Activated naive CD8-positive, alpha-beta T cell treated with anti-CD3 and anti-CD28 coated beads, Interleukin-2, amount 10 ng/mL, durations not matched to agents 7 days and 5 days (primary cell): ENCODE results near the gene PDCD2. TPM values are rescaled to one million over a fixed set of nuclear protein-coding genes. Genes with fewer than 3 reads are reported as not detected.

ENCODE experiments used
- ATAC-seq: fragments of 150-1000 bp; cut with Tn5 transposase; one replicate; pipeline ENCODE4 v1.10.0; 2021; ENCODE audit warnings: low read depth, moderate library complexity
- POLR2A ChIA-PET: fragments of 350-600 bp; sonication (Branson Sonifier 250); formaldehyde crosslinking; loops from one replicate; lab custom pipeline; 2021; ENCODE audit warnings: antibody characterized with exemption; lab: Charles Lee
- DNase-seq: peaks from one replicate; pipeline ENCODE4 v3.0.0; 2021
- H3K27ac Mint-ChIP-seq: one replicate; pipeline ENCODE4 v1.8.0; 2022; ENCODE audit warnings: mild to moderate bottlenecking, mixed read lengths
- H3K27me3 Mint-ChIP-seq: one replicate; pipeline ENCODE4 v1.8.0; 2022; ENCODE audit warnings: mild to moderate bottlenecking, moderate library complexity, mixed read lengths
- H3K36me3 Mint-ChIP-seq: one replicate; pipeline ENCODE4 v1.8.0; 2021; ENCODE audit warnings: mild to moderate bottlenecking, mixed read lengths
- H3K4me1 Mint-ChIP-seq: one replicate; pipeline ENCODE4 v1.8.0; 2021; ENCODE audit warnings: mixed read lengths
- H3K4me3 Mint-ChIP-seq: one replicate; pipeline ENCODE4 v1.8.0; 2022; ENCODE audit warnings: mild to moderate bottlenecking, moderate library complexity, mixed read lengths
- H3K9me3 Mint-ChIP-seq: one replicate; pipeline ENCODE4 v1.8.0; 2021; ENCODE audit warnings: mixed read lengths
- total RNA-seq, 2 experiments: library from RNA; stranded (reverse); gene quantifications; one replicate each; pipeline ENCODE4 v1.2.3, GENCODE V29; 2021

PDCD2 gene
- total RNA-seq, 2 experiments from 2014 or later: 68.1 to 74.9 TPM

GRCh38 chr6:170572704-170573466, 11.6 kb downstream of the PDCD2 start:
- Mint-ChIP-seq H3K4me1 (no peaks in the 10 kb centered on the region), H3K9me3 (no peaks in the 10 kb centered on the region), H3K4me3 (no peak overlapping the region), H3K27ac (no peak overlapping the region), H3K27me3 (no peaks in the 10 kb centered on the region), H3K36me3 (peaks cover 6% of the 10 kb centered on the region)
- POLR2A ChIA-PET: no interaction called here
- no peak for ATAC-seq
- DNase-seq: no peak

- H3K27me3 Mint-ChIP-seq: no peaks in the 10 kb centered on the region
- H3K4me1 Mint-ChIP-seq: peaks cover 7% of the 10 kb centered on the region
- H3K36me3 Mint-ChIP-seq: peaks cover 23% of the 10 kb centered on the region
- no peaks in the 10 kb centered on the region for H3K9me3 Mint-ChIP-seq
- no peak overlapping the region for H3K4me3 Mint-ChIP-seq
- no peak overlapping the region for H3K27ac Mint-ChIP-seq
- POLR2A ChIA-PET: interaction anchor here (1.0 kb wide), 1 partner anchor 10 kb away, joined by 3 read pairs; no protein-coding TSS in a partner anchor
- ATAC-seq (no peak), DNase-seq (no peak)
These were observed 19.4 kb downstream of the PDCD2 start for GRCh38 chr6:170564936-170565530.

GRCh38 chr6:170561555-170561954, 22.9 kb downstream of the PDCD2 start:
- ATAC-seq: no peak
- DNase-seq: no peak
- Mint-ChIP-seq H3K36me3 (peaks cover 26% of the 10 kb centered on the region), H3K27me3 (no peaks in the 10 kb centered on the region), H3K4me3 (no peak overlapping the region), H3K4me1 (peaks cover 21% of the 10 kb centered on the region), H3K9me3 (no peaks in the 10 kb centered on the region), H3K27ac (no peak overlapping the region)
- POLR2A ChIA-PET: interaction anchor here (0.8 kb wide), 1 partner anchor 23 kb away, joined by 3 read pairs; the partner anchor contains the start of gene PDCD2

GRCh38 chr6:170555305-170555704, 29.1 kb downstream of the PDCD2 start:
- DNase-seq: no peak
- H3K4me1 Mint-ChIP-seq: peaks cover 27% of the 10 kb centered on the region
- no peak overlapping the region for H3K4me3 Mint-ChIP-seq
- H3K9me3 Mint-ChIP-seq: no peaks in the 10 kb centered on the region
- no peaks in the 10 kb centered on the region for H3K27me3 Mint-ChIP-seq
- H3K27ac Mint-ChIP-seq: no peak overlapping the region
- no peak for ATAC-seq
- POLR2A ChIA-PET: no interaction called here
- peaks cover 12% of the 10 kb centered on the region for H3K36me3 Mint-ChIP-seq

- ATAC-seq (no peak), DNase-seq (no peak)
- H3K4me3 Mint-ChIP-seq: no peak overlapping the region
- POLR2A ChIA-PET: interaction anchor here (3.2 kb wide), 1 partner anchor 30 kb away, joined by 35 read pairs; the partner anchor contains the start of gene PDCD2
- H3K27ac Mint-ChIP-seq: no peak overlapping the region
- H3K27me3 Mint-ChIP-seq: no peaks in the 10 kb centered on the region
- no peaks in the 10 kb centered on the region for H3K9me3 Mint-ChIP-seq
- H3K4me1 Mint-ChIP-seq: peaks cover 28% of the 10 kb centered on the region
- peaks cover 12% of the 10 kb centered on the region for H3K36me3 Mint-ChIP-seq
These were observed 29.7 kb downstream of the PDCD2 start for GRCh38 chr6:170554796-170555137.

DNA sequence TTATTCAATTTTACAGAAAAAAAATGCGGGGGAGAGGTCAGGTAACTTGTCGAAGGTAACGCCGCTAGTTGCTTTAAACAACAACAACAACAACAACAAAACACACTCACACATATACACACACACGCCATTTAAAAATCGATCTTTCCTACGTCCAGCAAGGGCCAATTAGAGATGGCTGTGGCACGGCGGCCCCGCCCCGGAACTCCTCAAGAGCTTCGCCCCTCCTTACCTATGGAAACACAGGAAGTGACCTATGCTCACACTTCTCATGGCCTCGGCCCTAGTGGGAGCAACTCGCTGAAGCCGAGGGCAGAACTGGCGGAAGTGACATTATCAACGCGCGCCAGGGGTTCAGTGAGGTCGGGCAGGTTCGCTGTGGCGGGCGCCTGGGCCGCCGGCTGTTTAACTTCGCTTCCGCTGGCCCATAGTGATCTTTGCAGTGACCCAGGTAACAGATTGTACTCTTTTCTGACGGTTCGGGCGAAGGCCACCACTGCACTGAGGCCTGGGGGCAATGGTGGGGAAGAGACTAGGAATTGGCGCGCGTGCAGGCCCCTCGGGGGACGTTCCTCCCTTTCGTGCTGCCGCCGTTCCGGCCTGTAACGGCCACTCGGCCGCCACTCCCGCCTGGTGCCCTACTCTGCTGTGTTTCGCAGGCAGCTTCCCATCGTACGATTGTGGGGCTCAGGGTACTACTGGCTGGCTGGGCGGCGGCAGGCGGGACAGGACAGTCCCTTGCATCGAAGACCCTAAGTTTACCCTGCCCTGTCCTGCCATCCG, 30.2 kb downstream of the PDCD2 start, which contains the start of gene TBP:
TBP (plus strand) TSS at position 357 of the 783 bp plus-strand sequence. CDS start 2,661 bp downstream, outside the sequence.
- no peak within 1 kb of the TSS for H3K4me3 Mint-ChIP-seq
- H3K9me3 Mint-ChIP-seq: no peaks in the 10 kb centered on the region
- POLR2A ChIA-PET: interaction anchor here (0.7 to 3.2 kb wide), 6 partner anchors 8 to 802 kb away, joined by 3 to 35 read pairs (median 4); partner anchors contain the start of genes DYNLT2, ERMARD and PDCD2

GRCh38 chr6:170553534-170554012, 30.9 kb downstream of the PDCD2 start:
- Mint-ChIP-seq H3K36me3 (peaks cover 13% of the 10 kb centered on the region), H3K9me3 (no peaks in the 10 kb centered on the region), H3K27me3 (no peaks in the 10 kb centered on the region), H3K27ac (no peak overlapping the region), H3K4me1 (peaks cover 33% of the 10 kb centered on the region), H3K4me3 (no peak overlapping the region)
- peak; percentile 57 for ATAC-seq
- POLR2A ChIA-PET: interaction anchor here (0.7 to 3.2 kb wide), 7 partner anchors 8 to 802 kb away, joined by 3 to 35 read pairs (median 3); partner anchors contain the start of genes DYNLT2, ERMARD and PDCD2
- DNase-seq: no peak

More for the DNA sequence above, 30.2 kb downstream of the PDCD2 start, which contains the start of gene TBP:
- Mint-ChIP-seq H3K4me1 (peaks cover 32% of the 10 kb centered on the region), H3K27ac (no peak within 1 kb of the TSS), H3K27me3 (no peaks in the 10 kb centered on the region), H3K36me3 (peaks cover 12% of the 10 kb centered on the region)
- ATAC-seq (peak; percentile 95), DNase-seq (peak; percentile 93)

DNA sequence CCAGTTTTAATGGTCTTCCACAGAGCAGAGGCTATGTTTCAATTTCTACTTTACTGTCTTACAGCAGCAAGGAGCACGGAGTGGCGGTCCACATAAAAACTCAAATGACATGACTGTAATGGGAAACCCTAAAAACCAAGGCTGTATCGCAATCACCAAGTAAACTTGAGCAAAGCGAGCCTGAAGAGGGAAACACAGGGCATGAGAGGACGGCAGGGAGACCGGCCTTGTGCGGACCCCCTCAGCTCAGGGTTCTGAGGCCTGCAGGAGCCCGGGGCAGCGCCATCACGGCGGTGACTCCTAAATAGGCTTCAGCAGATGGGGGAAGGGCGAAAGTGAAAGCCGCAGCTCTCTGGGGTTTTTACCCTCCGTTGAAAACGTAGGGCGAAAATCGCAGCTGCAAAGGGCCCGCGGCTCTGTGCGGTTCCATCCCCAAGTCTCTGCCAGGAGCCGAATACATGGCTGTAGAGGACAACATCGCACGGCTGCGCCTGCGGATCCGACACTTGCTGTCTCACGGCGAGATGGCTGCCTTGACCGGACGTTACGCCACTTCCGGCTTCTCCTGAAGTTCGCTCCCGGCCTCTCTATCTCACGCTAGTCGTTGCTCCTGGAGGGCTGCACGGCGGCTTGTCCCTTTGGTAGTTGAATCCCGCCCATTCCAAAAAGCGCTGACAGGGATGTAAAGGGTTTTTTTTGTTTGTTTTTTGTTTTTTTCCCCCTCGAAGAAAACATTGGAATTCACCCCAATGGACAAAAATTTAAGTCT, 31.5 kb downstream of the PDCD2 start, which contains the start of gene PSMB1:
PSMB1 (minus strand) TSS at position 543 of the 769 bp plus-strand sequence; CDS start at position 478, 65 bp downstream.
- ATAC-seq: peak; percentile 25
- Mint-ChIP-seq H3K27me3 (no peaks in the 10 kb centered on the region), H3K4me1 (peaks cover 30% of the 10 kb centered on the region), H3K27ac (no peak within 1 kb of the TSS), H3K4me3 (no peak within 1 kb of the TSS), H3K36me3 (peaks cover 10% of the 10 kb centered on the region), H3K9me3 (no peaks in the 10 kb centered on the region)
- peak; percentile 77 for DNase-seq
- POLR2A ChIA-PET: interaction anchor here (0.9 to 3.2 kb wide), 4 partner anchors 10 to 801 kb away, joined by 3 to 35 read pairs (median 8); partner anchors contain the start of genes DYNLT2, ERMARD and PDCD2

DNA sequence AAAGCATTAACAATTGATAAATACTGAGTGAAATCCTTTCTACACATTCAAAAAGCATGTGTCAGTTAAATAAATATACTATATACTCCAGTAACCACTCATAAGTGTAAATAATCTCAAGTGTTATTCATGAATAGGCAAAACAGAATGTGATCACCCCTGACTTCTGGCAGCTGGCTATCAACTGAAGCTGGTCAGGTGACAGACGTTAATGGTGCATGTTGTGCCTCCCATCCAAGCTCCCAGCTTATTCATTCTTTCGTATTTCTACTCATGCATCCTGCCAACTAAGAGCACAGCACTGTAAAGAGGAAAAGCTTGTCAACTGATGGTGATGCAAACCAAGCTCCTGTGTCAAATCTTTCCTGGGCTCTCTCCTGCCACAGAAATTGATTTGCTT, 39.0 kb downstream of the PDCD2 start:
- H3K27ac Mint-ChIP-seq: no peak overlapping the region
- H3K4me1 Mint-ChIP-seq: peaks cover 17% of the 10 kb centered on the region

DNA sequence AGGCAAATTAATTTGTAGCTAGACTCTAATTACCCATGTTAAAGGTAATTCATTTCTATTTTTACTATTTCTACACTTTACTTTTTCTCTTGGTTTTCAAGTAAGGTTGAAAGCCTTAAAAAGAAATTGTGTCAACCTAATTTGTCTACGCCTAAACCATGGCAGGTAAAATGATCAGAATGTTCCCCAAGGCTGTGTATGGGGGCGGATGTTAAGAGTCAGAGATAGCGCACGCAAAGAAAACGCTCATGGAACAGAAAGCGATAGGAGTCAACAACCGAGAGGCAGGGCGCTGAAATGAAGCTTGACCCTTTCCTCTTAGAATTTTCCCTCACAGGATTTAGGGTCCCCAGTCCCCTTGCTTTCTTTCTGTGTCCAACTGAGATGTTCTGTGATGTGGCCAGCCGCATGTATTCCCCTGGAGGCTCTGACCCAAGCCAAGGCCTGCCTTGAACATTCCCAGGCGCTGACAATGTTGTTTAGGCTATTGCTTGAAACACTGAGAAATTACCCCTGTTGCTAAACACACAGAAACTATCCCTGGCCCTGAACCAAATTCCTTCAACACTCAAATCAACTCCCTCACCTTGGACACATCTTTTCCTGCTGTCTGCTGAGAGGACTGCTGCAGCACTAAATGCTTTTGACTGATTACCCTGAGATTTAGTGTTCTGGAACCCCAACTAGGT, 42.3 kb downstream of the PDCD2 start:
- no peaks in the 10 kb centered on the region for H3K9me3 Mint-ChIP-seq

More for the DNA sequence above, 39.0 kb downstream of the PDCD2 start:
- POLR2A ChIA-PET: interaction anchor here (1.1 to 1.2 kb wide), 2 partner anchors 9 to 39 kb away, joined by 3 read pairs; partner anchors contain the start of genes PDCD2 and TBP
- Mint-ChIP-seq H3K9me3 (no peaks in the 10 kb centered on the region), H3K4me3 (no peak overlapping the region), H3K36me3 (peaks cover 16% of the 10 kb centered on the region), H3K27me3 (no peaks in the 10 kb centered on the region)
- no peak for ATAC-seq
- DNase-seq: no peak

DNA sequence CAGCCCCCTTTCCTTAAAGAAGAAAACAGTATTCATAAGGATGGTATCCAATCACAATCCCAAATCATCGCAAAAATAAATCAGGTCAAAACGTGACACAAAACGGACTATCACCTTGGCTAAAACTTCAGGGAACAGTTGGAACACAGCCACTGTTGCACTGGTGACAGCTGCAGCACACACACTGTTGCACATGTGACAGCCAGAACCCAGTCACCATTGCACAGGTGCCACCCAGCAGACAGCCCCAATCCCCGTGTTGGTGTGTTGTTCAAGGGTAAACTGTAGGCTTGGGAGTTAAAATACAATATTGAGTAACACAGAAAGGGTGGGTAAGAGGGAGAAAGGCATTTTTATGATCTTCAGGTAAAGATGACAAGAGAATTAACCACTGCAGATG, 47.1 kb downstream of the PDCD2 start:
- H3K4me1 Mint-ChIP-seq: peaks cover 6% of the 10 kb centered on the region
- DNase-seq: no peak
- no peak overlapping the region for H3K4me3 Mint-ChIP-seq
- ATAC-seq: no peak
- no peaks in the 10 kb centered on the region for H3K9me3 Mint-ChIP-seq
- no peak overlapping the region for H3K27ac Mint-ChIP-seq
- H3K27me3 Mint-ChIP-seq: no peaks in the 10 kb centered on the region
- POLR2A ChIA-PET: interaction anchor here (0.6 kb wide), 1 partner anchor 315 kb away, joined by 3 read pairs; no protein-coding TSS in a partner anchor
- H3K36me3 Mint-ChIP-seq: peaks cover 22% of the 10 kb centered on the region

More for the DNA sequence above, 42.3 kb downstream of the PDCD2 start:
- Mint-ChIP-seq H3K36me3 (peaks cover 11% of the 10 kb centered on the region), H3K4me1 (peaks cover 6% of the 10 kb centered on the region), H3K4me3 (no peak overlapping the region), H3K27me3 (no peaks in the 10 kb centered on the region), H3K27ac (no peak overlapping the region)
- DNase-seq (no peak), ATAC-seq (no peak)
- POLR2A ChIA-PET: no interaction called here
